B cell (primary cell): ENCODE measurements around the gene VRTN. TPM values are rescaled to one million over a fixed set of nuclear protein-coding genes. Genes with fewer than 3 reads are reported as not detected.

ENCODE experiments used
- ATAC-seq: fragments of 200-7000 bp; cut with Tn5 transposase; one replicate; pipeline ENCODE4 v1.10.0; 2021; ENCODE audit warnings: low read depth, mild to moderate bottlenecking, moderate number of reproducible peaks, moderate library complexity
- CTCF ChIA-PET: fragments of 350-600 bp; sonication (Branson Sonifier 250); formaldehyde crosslinking; loops from one replicate; lab custom pipeline; 2021; ENCODE audit warnings: antibody characterized with exemption, inconsistent platforms; lab: Charles Lee
- POLR2A ChIA-PET: fragments of 350-600 bp; sonication (Branson Sonifier 250); formaldehyde crosslinking; loops from one replicate; lab custom pipeline; 2021; ENCODE audit warnings: antibody characterized with exemption; lab: Charles Lee
- DNase-seq: peaks from one replicate; pipeline ENCODE4 v3.0.0; 2013
- H2AFZ ChIP-seq: 2 replicates; pipeline ENCODE4 v1.6.1; 2012; ENCODE audit warnings: mild to moderate bottlenecking, low read depth, low read length; ENCODE audit not compliant: insufficient read depth, poor library complexity, severe bottlenecking
- H3K27ac ChIP-seq, 2 donors: 1 replicate in 1 of 2; 2 replicates in 1 of 2; pipeline ENCODE4 v1.5.1; 2012 to 2013; ENCODE audit warnings: low read length in 2 of 2, mild to moderate bottlenecking in 2 of 2, moderate library complexity in 1 of 2
- H3K27me3 ChIP-seq, 4 experiments: fragments of 200-600 bp in 1 of 4; sonication (generic) in 1 of 4; replicated peaks in 1 of 4; 1 replicate in 2 of 4; 2 replicates in 2 of 4; pipeline versions ENCODE4 v1.6.1 to v1.7.0; 2013 to 2016; ENCODE audit warnings: low read length in 3 of 4, mild to moderate bottlenecking in 2 of 4, mixed read lengths in 1 of 4, moderate library complexity in 1 of 4; ENCODE audit not compliant: insufficient read depth in 4 of 4, control insufficient read depth in 3 of 4; ENCODE audit errors: control extremely low read depth in 1 of 4
- H3K36me3 ChIP-seq, 2 experiments: replicated peaks in 1 of 2; 1 replicate in 1 of 2; 2 replicates in 1 of 2; pipeline versions ENCODE4 v1.6.1 to v1.7.1; 2013; ENCODE audit warnings: low read length in 1 of 2; ENCODE audit not compliant: insufficient read depth in 2 of 2, control insufficient read depth in 1 of 2; ENCODE audit errors: control extremely low read depth in 1 of 2, extremely low read depth in 1 of 2
- H3K4me1 ChIP-seq, 2 donors: fragments of 200-600 bp in 1 of 2; sonication (generic) in 1 of 2; 1 replicate in 1 of 2; 2 replicates in 1 of 2; pipeline versions ENCODE4 v1.5.1 to v1.6.1; 2013 to 2017; ENCODE audit warnings: low read length in 2 of 2; ENCODE audit not compliant: control insufficient read depth in 2 of 2, insufficient read depth in 2 of 2
- H3K4me2 ChIP-seq: replicated peaks from 2 replicates; pipeline ENCODE3; 2012; ENCODE audit warnings: mild to moderate bottlenecking, low read depth, low read length; ENCODE audit not compliant: poor library complexity, severe bottlenecking
- H3K4me3 ChIP-seq, 5 experiments: fragments of 200-600 bp in 1 of 5; sonication (generic) in 1 of 5; 1 replicate in 3 of 5; 2 replicates in 2 of 5; pipeline versions ENCODE4 v1.5.1 to v1.7.0; 2011 to 2016; ENCODE audit warnings: low read length in 4 of 5, mild to moderate bottlenecking in 4 of 5, low read depth in 2 of 5, control low read depth in 1 of 5, moderate library complexity in 1 of 5; ENCODE audit not compliant: insufficient read depth in 1 of 5; ENCODE audit errors: control extremely low read depth in 1 of 5, extremely low read depth in 1 of 5
- H3K79me2 ChIP-seq: fragments of 200-600 bp; sonication (generic); one replicate; pipeline ENCODE4 v1.6.0; 2016; ENCODE audit warnings: low read length; ENCODE audit not compliant: control insufficient read depth, insufficient read depth
- H3K9ac ChIP-seq: fragments of 200-600 bp; sonication (generic); 2 replicates; pipeline ENCODE4 v1.6.1; 2017; ENCODE audit warnings: mild to moderate bottlenecking, low read length, moderate library complexity
- H3K9me3 ChIP-seq, 3 donors: one replicate each; pipeline versions ENCODE4 v1.6.1 to v1.7.1; 2013; ENCODE audit warnings: low read length in 2 of 3; ENCODE audit not compliant: control insufficient read depth in 2 of 3, insufficient read depth in 1 of 3; ENCODE audit errors: control extremely low read depth in 1 of 3
- H4K20me1 ChIP-seq: 2 replicates; pipeline ENCODE4 v1.6.0; 2012; ENCODE audit warnings: mild to moderate bottlenecking, low read length; ENCODE audit not compliant: insufficient read depth, control insufficient read depth, poor library complexity, severe bottlenecking
- H3K27ac Mint-ChIP-seq: one replicate; pipeline ENCODE4 v1.8.0; 2021; ENCODE audit warnings: mixed read lengths
- H3K27me3 Mint-ChIP-seq: one replicate; pipeline ENCODE4 v1.8.0; 2021; ENCODE audit warnings: mixed read lengths
- H3K4me1 Mint-ChIP-seq: one replicate; pipeline ENCODE4 v1.8.0; 2021; ENCODE audit warnings: mixed read lengths
- H3K4me3 Mint-ChIP-seq: one replicate; pipeline ENCODE4 v1.8.0; 2021; ENCODE audit warnings: mixed read lengths
- H3K9me3 Mint-ChIP-seq: one replicate; pipeline ENCODE4 v1.8.0; 2022; ENCODE audit warnings: mixed read lengths; ENCODE audit not compliant: insufficient read depth
- EZH2 ChIP-seq: IDR thresholded peaks from 2 replicates; pipeline ENCODE4 v1.6.1; 2012; ENCODE audit warnings: borderline replicate concordance, low read depth, mild to moderate bottlenecking, moderate library complexity, low read length; ENCODE audit not compliant: insufficient read depth, poor library complexity, severe bottlenecking
- WGBS: methylation state at CpG from one replicate; pipeline ENCODE4 v1.1.5; 2013; ENCODE audit warnings: missing lambda C conversion rate; ENCODE audit not compliant: insufficient coverage; 5-methylcytosine and 5-hydroxymethylcytosine counted together
- intact Hi-C: fragments of 100-400 bp; cut with micrococcal nuclease; formaldehyde crosslinking; loops from one replicate; pipeline ENCODE4 v1.10.0; 2022
- polyA plus RNA-seq: library from polyadenylated mRNA; depleted of rRNA; stranded (reverse); fragments of >200 nt; gene quantifications from 2 replicates; pipeline ENCODE4 v1.2.3, GENCODE V29; 2012
- total RNA-seq, 2 donors: library from RNA; stranded (reverse); fragments of 120-200 nt in 1 of 2; gene quantifications; 1 replicate in 1 of 2; 2 replicates in 1 of 2; pipeline versions ENCODE4 v1.2.3 to v1.2.4, GENCODE V29; 2013 to 2022
- TF ChIP-seq, protein P1 (sequence below): fragments of 200-600 bp; IDR thresholded peaks from one replicate; pipeline ENCODE4 v1.8.0; 2022; ENCODE audit warnings: antibody characterized with exemption, mild to moderate bottlenecking

VRTN gene
- total and polyA plus RNA-seq, 2 donors (not counting 1 experiment from before 2014, with no cell fraction given): not detected

DNA sequence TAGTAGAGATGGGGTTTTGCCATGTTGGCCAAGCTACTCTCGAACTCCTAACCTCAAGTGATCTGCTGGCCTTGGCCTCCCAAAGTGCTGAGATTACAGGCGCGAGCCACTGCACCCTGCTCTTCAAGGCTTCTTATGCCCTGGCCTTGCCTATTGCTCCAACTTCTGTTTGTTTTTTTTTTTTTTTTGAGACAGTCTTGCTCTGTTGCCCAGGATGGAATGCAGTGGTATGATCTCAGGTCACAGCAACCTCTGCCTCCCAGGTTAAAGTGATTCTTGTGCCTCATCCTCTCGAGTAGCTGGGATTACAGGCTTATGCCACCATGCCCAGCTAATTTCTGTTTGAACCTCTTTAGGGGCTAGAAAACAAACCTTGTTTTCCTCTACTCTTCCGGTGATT is 39.6 kb upstream of the VRTN start:
- Histone ChIP-seq H3K36me3 (no peaks in the 10 kb centered on the region), H3K4me2 (no peak overlapping the region), H3K4me1 (peaks cover under 1% of the 10 kb centered on the region in 2 donors), H3K27me3 (no peaks in the 10 kb centered on the region), H3K9ac (no peak overlapping the region), H3K4me3 (no peak overlapping the region), H2AFZ (no peak overlapping the region), H3K27ac (no peak overlapping the region), H4K20me1 (no peaks in the 10 kb centered on the region), H3K79me2 (peaks cover 17% of the 10 kb centered on the region), H3K9me3 (no peaks in the 10 kb centered on the region)
- 95% methylated on average over 5 of the region's 5 CpGs for WGBS
- peaks cover 1% of the 10 kb centered on the region for H3K4me1 Mint-ChIP-seq
- H3K4me3 Mint-ChIP-seq: no peak overlapping the region
- no peak overlapping the region for H3K27ac Mint-ChIP-seq
- POLR2A ChIA-PET: no interaction called here
- ATAC-seq (no peak), DNase-seq (no peak)
- H3K9me3 Mint-ChIP-seq: no peaks in the 10 kb centered on the region
- TF ChIP-seq, protein P1, sequence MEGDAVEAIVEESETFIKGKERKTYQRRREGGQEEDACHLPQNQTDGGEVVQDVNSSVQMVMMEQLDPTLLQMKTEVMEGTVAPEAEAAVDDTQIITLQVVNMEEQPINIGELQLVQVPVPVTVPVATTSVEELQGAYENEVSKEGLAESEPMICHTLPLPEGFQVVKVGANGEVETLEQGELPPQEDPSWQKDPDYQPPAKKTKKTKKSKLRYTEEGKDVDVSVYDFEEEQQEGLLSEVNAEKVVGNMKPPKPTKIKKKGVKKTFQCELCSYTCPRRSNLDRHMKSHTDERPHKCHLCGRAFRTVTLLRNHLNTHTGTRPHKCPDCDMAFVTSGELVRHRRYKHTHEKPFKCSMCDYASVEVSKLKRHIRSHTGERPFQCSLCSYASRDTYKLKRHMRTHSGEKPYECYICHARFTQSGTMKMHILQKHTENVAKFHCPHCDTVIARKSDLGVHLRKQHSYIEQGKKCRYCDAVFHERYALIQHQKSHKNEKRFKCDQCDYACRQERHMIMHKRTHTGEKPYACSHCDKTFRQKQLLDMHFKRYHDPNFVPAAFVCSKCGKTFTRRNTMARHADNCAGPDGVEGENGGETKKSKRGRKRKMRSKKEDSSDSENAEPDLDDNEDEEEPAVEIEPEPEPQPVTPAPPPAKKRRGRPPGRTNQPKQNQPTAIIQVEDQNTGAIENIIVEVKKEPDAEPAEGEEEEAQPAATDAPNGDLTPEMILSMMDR: no peak
- no peak for TF ChIP-seq EZH2
- intact Hi-C loops: no loop called here
- CTCF ChIA-PET: no interaction called here
- no peaks in the 10 kb centered on the region for H3K27me3 Mint-ChIP-seq

DNA sequence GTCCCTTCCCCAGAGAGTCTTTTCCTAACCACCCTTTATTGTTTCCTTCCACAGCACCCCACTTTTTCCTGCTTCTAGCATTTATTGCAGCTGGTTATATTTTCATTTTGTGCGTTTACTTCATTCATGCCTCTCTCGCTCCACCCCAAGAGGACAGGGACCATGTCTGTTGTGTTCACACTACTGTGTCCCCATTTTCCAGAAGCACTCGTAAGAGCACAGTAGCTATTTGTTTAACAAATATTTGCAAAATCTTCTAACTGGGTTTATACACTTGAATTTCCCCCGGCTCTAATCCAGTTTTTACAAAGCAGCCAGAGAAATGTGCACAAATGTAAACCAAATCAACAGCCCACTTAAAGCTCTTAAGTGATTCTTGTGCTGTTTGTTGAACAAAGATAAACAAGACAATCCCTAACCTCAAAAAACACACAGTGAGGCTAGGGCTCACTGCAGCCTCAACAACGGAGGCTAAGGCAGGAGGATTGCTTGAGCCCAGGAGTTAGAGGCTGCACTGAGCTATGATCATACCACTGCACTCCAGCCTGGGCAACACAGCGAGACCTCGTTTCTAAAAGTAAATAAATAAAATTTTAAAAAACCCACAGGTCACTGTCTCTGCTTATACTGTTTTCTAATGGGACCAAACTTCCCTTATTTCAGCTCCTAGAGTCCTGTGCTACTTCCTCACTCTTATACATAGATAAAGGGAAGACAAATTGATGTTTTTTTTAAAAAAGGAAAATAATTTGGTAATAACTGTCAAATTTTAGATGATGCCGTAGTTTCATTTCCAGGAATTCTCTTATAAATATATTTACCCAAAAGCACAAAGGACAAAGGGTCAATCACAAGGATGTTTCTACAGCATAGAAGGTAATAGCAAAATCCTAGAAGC is 38.9 kb upstream of the VRTN start:
- no peaks in the 10 kb centered on the region for H3K4me1 ChIP-seq
- no peaks in the 10 kb centered on the region for H3K27me3 ChIP-seq
- H4K20me1 ChIP-seq: no peaks in the 10 kb centered on the region
- H3K4me2 ChIP-seq: no peak overlapping the region
- Mint-ChIP-seq H3K27ac (no peak overlapping the region), H3K27me3 (no peaks in the 10 kb centered on the region), H3K4me1 (no peaks in the 10 kb centered on the region), H3K9me3 (no peaks in the 10 kb centered on the region), H3K4me3 (no peak overlapping the region)
- H3K9ac ChIP-seq: no peak overlapping the region
- no peak overlapping the region for H2AFZ ChIP-seq
- TF ChIP-seq EZH2: no peak
- TF ChIP-seq, protein P1: no peak
- H3K9me3 ChIP-seq: no peaks in the 10 kb centered on the region
- H3K36me3 ChIP-seq: no peaks in the 10 kb centered on the region
- intact Hi-C loops: no loop called here
- ATAC-seq: no peak
- WGBS: 81% methylated on average over 4 of the region's 8 CpGs
- H3K27ac ChIP-seq: no peak overlapping the region
- POLR2A ChIA-PET: no interaction called here
- no peak for DNase-seq
- H3K4me3 ChIP-seq: no peak overlapping the region
- peaks cover 14% of the 10 kb centered on the region for H3K79me2 ChIP-seq
- CTCF ChIA-PET: interaction anchor here (1.0 kb wide), 1 partner anchor 180 kb away, joined by 3 read pairs; no protein-coding TSS in a partner anchor
